Ishikawa (cell line): ENCODE results near the gene LRBA.

Experiments used
- CEBPB ChIP-seq: IDR thresholded peaks from 2 replicates; pipeline ENCODE4 v1.6.1; 2012
- CREB1 ChIP-seq: IDR thresholded peaks from 2 replicates; pipeline ENCODE4 v1.6.1; 2012; ENCODE audit warnings: low read depth
- EGR1 ChIP-seq: IDR thresholded peaks from 2 replicates; pipeline ENCODE4 v1.6.1; 2012
- EP300 ChIP-seq: IDR thresholded peaks from 2 replicates; pipeline ENCODE4 v1.6.1; 2012; ENCODE audit warnings: borderline replicate concordance
- FOXM1 ChIP-seq: IDR thresholded peaks from 2 replicates; pipeline ENCODE4 v1.6.1; 2012; ENCODE audit warnings: low read depth, borderline replicate concordance
- NFIC ChIP-seq: IDR thresholded peaks from 2 replicates; pipeline ENCODE4 v1.6.1; 2012
- RAD21 ChIP-seq: IDR thresholded peaks from 2 replicates; pipeline ENCODE4 v1.6.1; 2012; ENCODE audit warnings: low read depth
- REST ChIP-seq: IDR thresholded peaks from 2 replicates; pipeline ENCODE4 v1.6.1; 2012; ENCODE audit warnings: low read depth, mild to moderate bottlenecking
- TAF1 ChIP-seq: IDR thresholded peaks from 2 replicates; pipeline ENCODE4 v1.6.1; 2012; ENCODE audit warnings: low read depth, mild to moderate bottlenecking
- TCF12 ChIP-seq: IDR thresholded peaks from 2 replicates; pipeline ENCODE4 v1.6.1; 2012; ENCODE audit warnings: low read depth
- TEAD4 ChIP-seq: IDR thresholded peaks from 2 replicates; pipeline ENCODE4 v1.6.1; 2012
- YY1 ChIP-seq: IDR thresholded peaks from 2 replicates; pipeline ENCODE4 v1.6.1; 2012; ENCODE audit warnings: low read depth
- ZBTB7A ChIP-seq: IDR thresholded peaks from 2 replicates; pipeline ENCODE4 v1.6.1; 2012; ENCODE audit warnings: low read depth
- TF ChIP-seq, protein P1 (sequence below): IDR thresholded peaks from 2 replicates; pipeline ENCODE4 v1.6.1; 2012
- TF ChIP-seq, protein P2 (sequence below): IDR thresholded peaks from 2 replicates; pipeline ENCODE4 v1.6.1; 2012

The LRBA gene

DNA sequence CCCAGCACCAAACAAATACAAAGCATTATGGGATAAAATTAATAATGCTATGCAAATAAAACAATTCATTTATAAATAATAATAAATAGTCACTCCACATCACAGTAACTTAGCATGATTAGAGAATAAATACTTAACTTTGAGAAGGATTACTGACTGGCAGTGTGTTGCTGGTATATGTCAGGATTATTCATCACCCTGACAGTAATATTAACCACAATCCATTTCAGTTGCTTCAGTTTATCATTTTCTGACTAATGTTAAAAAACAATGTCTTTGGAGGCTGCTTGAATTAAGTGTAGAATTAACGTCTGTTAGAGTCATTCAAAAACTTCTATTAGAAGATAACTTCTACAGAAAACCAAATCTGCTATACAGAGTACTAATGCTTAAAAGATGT, 557.3 kb downstream of the LRBA start:
- no peak for TF ChIP-seq EP300
- no peak for TF ChIP-seq YY1
- TF ChIP-seq, protein P1, sequence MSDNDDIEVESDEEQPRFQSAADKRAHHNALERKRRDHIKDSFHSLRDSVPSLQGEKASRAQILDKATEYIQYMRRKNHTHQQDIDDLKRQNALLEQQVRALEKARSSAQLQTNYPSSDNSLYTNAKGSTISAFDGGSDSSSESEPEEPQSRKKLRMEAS = no peak

DNA sequence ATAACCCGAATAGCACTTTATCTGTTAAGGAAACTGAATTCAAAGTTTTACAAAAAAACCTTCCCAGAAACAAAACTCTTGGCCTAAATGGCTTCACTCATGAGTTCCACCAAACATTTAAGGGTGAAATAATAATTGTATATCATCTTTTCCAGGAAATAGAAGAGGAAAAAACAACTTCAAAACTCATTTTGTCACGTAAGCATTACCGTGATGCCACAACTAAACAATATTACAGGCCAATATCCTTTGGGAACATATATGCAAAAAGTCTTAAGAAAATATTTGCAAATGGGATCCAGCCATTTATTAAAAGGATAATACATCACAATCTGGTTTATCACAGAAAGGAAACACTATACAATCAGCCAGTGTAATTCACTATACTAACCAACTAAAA, 563.2 kb downstream of the LRBA start:
- TF ChIP-seq, protein P2, sequence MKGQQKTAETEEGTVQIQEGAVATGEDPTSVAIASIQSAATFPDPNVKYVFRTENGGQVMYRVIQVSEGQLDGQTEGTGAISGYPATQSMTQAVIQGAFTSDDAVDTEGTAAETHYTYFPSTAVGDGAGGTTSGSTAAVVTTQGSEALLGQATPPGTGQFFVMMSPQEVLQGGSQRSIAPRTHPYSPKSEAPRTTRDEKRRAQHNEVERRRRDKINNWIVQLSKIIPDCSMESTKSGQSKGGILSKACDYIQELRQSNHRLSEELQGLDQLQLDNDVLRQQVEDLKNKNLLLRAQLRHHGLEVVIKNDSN = no peak
- TF ChIP-seq TAF1 (no peak), EGR1 (no peak), TCF12 (no peak)

DNA sequence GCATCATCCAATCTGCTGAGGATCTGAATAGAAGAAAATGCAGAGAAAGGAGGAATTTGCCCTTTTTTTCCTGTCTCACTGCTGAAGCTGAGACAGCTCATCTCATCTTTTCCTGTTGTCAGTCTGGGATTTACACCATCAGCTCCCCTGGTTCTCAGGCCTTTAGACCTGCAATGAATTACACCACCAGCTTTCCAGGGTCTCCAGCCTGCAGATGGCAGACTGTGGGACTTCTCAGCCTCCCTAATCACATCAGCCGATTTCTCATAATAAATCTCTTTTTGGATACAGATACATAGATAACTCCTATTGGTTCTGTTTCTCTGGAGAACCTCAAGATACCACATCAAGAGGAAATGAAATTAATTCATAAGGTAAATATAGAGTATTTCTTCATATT, 567.7 kb downstream of the LRBA start:
- TF ChIP-seq TAF1 (no peak), CEBPB (no peak), TEAD4 (no peak), TCF12 (no peak), REST (no peak), EGR1 (no peak), YY1 (no peak), RAD21 (no peak), NFIC (no peak), EP300 (no peak)
- TF ChIP-seq, protein P1 = no peak
- TF ChIP-seq, protein P2 = no peak

- TF ChIP-seq, protein P2 = no peak
- TF ChIP-seq NFIC = no peak
- no peak for TF ChIP-seq YY1
- no peak for TF ChIP-seq TAF1
- TF ChIP-seq CREB1 = no peak
- no peak for TF ChIP-seq TEAD4
- no peak for TF ChIP-seq ZBTB7A
- TF ChIP-seq EGR1 = no peak
- TF ChIP-seq TCF12 = no peak
- no peak for TF ChIP-seq REST
- TF ChIP-seq, protein P1 = no peak
- no peak for TF ChIP-seq CEBPB
Observed at GRCh38 chr4:150439451-150439933, 575.6 kb downstream of the LRBA start.

GRCh38 chr4:150436598-150437370, 578.3 kb downstream of the LRBA start:
- TF ChIP-seq CEBPB (no peak), TAF1 (no peak), FOXM1 (no peak), NFIC (no peak), REST (no peak), EGR1 (no peak)
